K562 (cell line): Measurements from ENCODE around the gene THAP9. TPM values are rescaled to one million over a fixed set of nuclear protein-coding genes. Genes with fewer than 3 reads are reported as not detected.
A peak's percentile ranks its signal among the peaks of the same experiment; 100 is the strongest.

Source experiments
- ASH1L ChIP-seq: fragments of 450-650 bp; IDR thresholded peaks from 2 replicates; pipeline ENCODE4 v1.6.1; 2018; ENCODE audit warnings: borderline replicate concordance, mild to moderate bottlenecking, low read depth; ENCODE audit not compliant: partially characterized antibody
- BHLHE40 ChIP-seq: IDR thresholded peaks from 2 replicates; pipeline ENCODE4 v1.6.1; 2011; ENCODE audit warnings: low read length, improper control_type of control experiment
- DLX4 ChIP-seq: fragments of 250-450 bp; sonication (Bioruptor Pico); IDR thresholded peaks from 2 replicates; pipeline ENCODE4 v1.6.1; 2021; ENCODE audit warnings: mild to moderate bottlenecking
- ETV5 ChIP-seq: sonication (generic); formaldehyde crosslinking; IDR thresholded peaks from 2 replicates; pipeline ENCODE4 v1.4.0; 2020; ENCODE audit warnings: low read depth, mild to moderate bottlenecking, missing genetic modification reagents
- HMG20A ChIP-seq: fragments of 450-650 bp; formaldehyde crosslinking; conservative IDR thresholded peaks from 2 replicates; pipeline ENCODE4 v1.4.0; 2020; ENCODE audit warnings: mild to moderate bottlenecking, mixed read lengths
- POLR2G ChIP-seq: fragments of 200-400 bp; formaldehyde crosslinking; IDR thresholded peaks from 2 replicates; pipeline ENCODE4 v1.6.1; 2017; ENCODE audit warnings: low read depth, mild to moderate bottlenecking, antibody characterized with exemption, low read length, moderate library complexity
- RBM22 ChIP-seq: fragments of 200-400 bp; formaldehyde crosslinking; IDR thresholded peaks from 2 replicates; pipeline ENCODE4 v1.6.1; 2018; ENCODE audit warnings: low read length, low read depth; ENCODE audit not compliant: poor library complexity, severe bottlenecking
- SIX5 ChIP-seq, 2 experiments: IDR thresholded peaks; 2 replicates each; pipeline ENCODE4 v1.6.1; 2011; ENCODE audit warnings: low read length in 2 of 2, borderline replicate concordance in 1 of 2, low read depth in 1 of 2, mild to moderate bottlenecking in 1 of 2, moderate library complexity in 1 of 2; ENCODE audit not compliant: insufficient read depth in 1 of 2
- ZBTB40 ChIP-seq, 2 experiments: fragments of 450-650 bp in 1 of 2; sonication (generic) in 1 of 2; formaldehyde crosslinking in 1 of 2; IDR thresholded peaks; 2 replicates each; pipeline versions ENCODE4 v1.7.1 to v1.9.0; 2016 to 2022; ENCODE audit warnings: inconsistent platforms in 1 of 2, mild to moderate bottlenecking in 1 of 2, missing genetic modification reagents in 1 of 2
- ZNF274 ChIP-seq: IDR thresholded peaks from 2 replicates; pipeline ENCODE4 v1.6.1; 2011; ENCODE audit warnings: low read depth, mild to moderate bottlenecking, low read length, moderate library complexity, borderline replicate concordance
- ZNF551 ChIP-seq: fragments of 250-450 bp; sonication (Bioruptor Pico); IDR thresholded peaks from 2 replicates; pipeline ENCODE4 v1.5.0; 2021; ENCODE audit warnings: mild to moderate bottlenecking, moderate library complexity
- ZSCAN29 ChIP-seq: fragments of 450-650 bp; IDR thresholded peaks from 2 replicates; pipeline ENCODE4 v1.6.1; 2017
- polyA plus RNA-seq, 8 experiments: library from polyadenylated mRNA; depleted of rRNA in 4 of 8; stranded (reverse) in 5 of 8; unstranded in 3 of 8; fragments of >200 nt; fragmentation: Nextera tagmentation in 2 of 8; fragmentation: Illumina TruSeq in 1 of 8; extraction: Ambion mirVana in 2 of 8; extraction: Trizol in 1 of 8; gene quantifications; 2 replicates each; pipeline versions ENCODE4 v1.2.1 to v1.2.3, GENCODE V29; 2011 to 2014; ENCODE audit warnings: inconsistent platforms in 1 of 8, missing spikeins in 1 of 8
- total RNA-seq, 7 experiments: library from RNA; depleted of rRNA in 6 of 7; stranded (reverse); fragments of >200 nt in 6 of 7; fragmentation: Illumina TruSeq in 2 of 7; extraction: Trizol in 2 of 7; gene quantifications; 2 replicates each; pipeline versions ENCODE4 v1.2.1 to v1.2.3, GENCODE V29; 2011 to 2021; ENCODE audit warnings: low replicate concordance in 1 of 7
- TF ChIP-seq, protein P1 (sequence below): fragments of 250-450 bp; sonication (Bioruptor Pico); IDR thresholded peaks from 2 replicates; pipeline ENCODE4 v1.8.0; 2022; ENCODE audit warnings: moderate library complexity, mild to moderate bottlenecking, inconsistent platforms
- TF ChIP-seq, protein P2 (sequence below): fragments of 450-650 bp; formaldehyde crosslinking; IDR thresholded peaks from 2 replicates; pipeline ENCODE4 v1.4.0; 2022; ENCODE audit warnings: missing genetic modification characterization
- TF ChIP-seq, protein P3 (sequence below): IDR thresholded peaks from 2 replicates; pipeline ENCODE4 v1.6.1; 2014; ENCODE audit warnings: antibody characterized with exemption

Gene THAP9
- total and polyA plus RNA-seq, 9 of the 15 experiments (the other 6 are each of a cell fraction or from before 2014, with no cell fraction given): 3.4 to 7.0 (median 5.4) TPM

DNA sequence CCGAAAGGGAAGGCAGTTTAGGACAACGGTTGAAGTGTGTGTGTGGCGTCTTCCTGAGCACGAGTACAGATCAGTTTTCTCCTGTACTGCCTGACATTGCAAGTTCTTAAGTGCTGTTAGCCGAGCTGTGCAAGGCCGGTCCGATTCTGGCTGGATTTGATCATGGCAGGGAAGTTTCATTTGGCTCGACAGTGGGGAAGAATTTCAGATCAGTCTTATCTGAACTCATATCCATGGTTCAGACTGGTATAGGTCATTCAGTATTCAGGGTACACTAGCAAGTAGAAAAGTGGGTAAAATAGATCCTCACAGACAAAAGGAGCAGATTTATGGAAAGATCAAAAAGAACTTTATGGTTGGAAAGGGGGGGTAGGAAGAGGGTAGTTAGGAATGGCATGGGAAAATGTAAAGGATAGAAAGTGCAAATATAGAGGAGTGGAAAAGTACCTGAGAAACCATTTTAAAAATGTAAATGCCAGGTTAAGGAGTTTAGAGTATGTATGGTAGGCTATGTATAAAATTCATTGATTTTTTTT is 716 bp downstream of the THAP9 start (continued):
- TF ChIP-seq, protein P1, sequence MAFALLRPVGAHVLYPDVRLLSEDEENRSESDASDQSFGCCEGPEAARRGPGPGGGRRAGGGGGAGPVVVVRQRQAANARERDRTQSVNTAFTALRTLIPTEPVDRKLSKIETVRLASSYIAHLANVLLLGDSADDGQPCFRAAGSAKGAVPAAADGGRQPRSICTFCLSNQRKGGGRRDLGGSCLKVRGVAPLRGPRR (CRISPR knock-in tag): no peak
- no peak for TF ChIP-seq ETV5 (CRISPR knock-in tag)
- peak; percentile 69; the same call in 1 of the 2 replicates for TF ChIP-seq ZBTB40 (IDR thresholded peaks at IDR 0.05)
- TF ChIP-seq ZBTB40 (CRISPR knock-in tag; IDR thresholded peaks at IDR 0.05): no peak
- TF ChIP-seq ZNF274: no peak
- no peak for TF ChIP-seq BHLHE40
- TF ChIP-seq ASH1L: no peak
- no peak for TF ChIP-seq ZSCAN29
- no peak for TF ChIP-seq RBM22
- TF ChIP-seq HMG20A (CRISPR knock-in tag): no peak
- no peak for TF ChIP-seq ZNF551 (CRISPR knock-in tag)
- TF ChIP-seq, protein P2, sequence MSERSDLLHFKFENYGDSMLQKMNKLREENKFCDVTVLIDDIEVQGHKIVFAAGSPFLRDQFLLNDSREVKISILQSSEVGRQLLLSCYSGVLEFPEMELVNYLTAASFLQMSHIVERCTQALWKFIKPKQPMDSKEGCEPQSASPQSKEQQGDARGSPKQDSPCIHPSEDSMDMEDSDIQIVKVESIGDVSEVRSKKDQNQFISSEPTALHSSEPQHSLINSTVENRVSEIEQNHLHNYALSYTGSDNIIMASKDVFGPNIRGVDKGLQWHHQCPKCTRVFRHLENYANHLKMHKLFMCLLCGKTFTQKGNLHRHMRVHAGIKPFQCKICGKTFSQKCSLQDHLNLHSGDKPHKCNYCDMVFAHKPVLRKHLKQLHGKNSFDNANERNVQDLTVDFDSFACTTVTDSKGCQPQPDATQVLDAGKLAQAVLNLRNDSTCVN (CRISPR knock-in tag): peak; percentile 84; the same call in 1 of the 2 replicates
- TF ChIP-seq DLX4: no peak
- TF ChIP-seq, protein P3, sequence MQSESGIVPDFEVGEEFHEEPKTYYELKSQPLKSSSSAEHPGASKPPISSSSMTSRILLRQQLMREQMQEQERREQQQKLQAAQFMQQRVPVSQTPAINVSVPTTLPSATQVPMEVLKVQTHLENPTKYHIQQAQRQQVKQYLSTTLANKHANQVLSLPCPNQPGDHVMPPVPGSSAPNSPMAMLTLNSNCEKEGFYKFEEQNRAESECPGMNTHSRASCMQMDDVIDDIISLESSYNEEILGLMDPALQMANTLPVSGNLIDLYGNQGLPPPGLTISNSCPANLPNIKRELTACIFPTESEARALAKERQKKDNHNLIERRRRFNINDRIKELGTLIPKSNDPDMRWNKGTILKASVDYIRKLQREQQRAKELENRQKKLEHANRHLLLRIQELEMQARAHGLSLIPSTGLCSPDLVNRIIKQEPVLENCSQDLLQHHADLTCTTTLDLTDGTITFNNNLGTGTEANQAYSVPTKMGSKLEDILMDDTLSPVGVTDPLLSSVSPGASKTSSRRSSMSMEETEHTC: no peak
- no peak for TF ChIP-seq SIX5 (IDR thresholded peaks at IDR 0.05; ENCODE audit: borderline replicate concordance in 1 of 2, insufficient read depth in 1 of 2, low read depth in 1 of 2, low read length in 2 of 2)
- no peak for TF ChIP-seq POLR2G
